Neural cell (in vitro differentiated cells): ENCODE measurements around the gene PRG2. TPM values are rescaled to one million over a fixed set of nuclear protein-coding genes. Genes with fewer than 3 reads are reported as not detected.

ENCODE experiments used
- H2AFZ ChIP-seq: fragments of 200-600, 300-800 bp; sonication (generic), shearing (Covaris generic); 2 replicates; pipeline ENCODE4 v1.6.0; 2014; ENCODE audit warnings: low read depth, mild to moderate bottlenecking, antibody characterized with exemption, low read length, moderate library complexity
- H3F3A ChIP-seq: fragments of 200-600 bp; shearing (Covaris generic); 2 replicates; pipeline ENCODE4 v1.6.1; 2016; ENCODE audit warnings: mild to moderate bottlenecking, moderate library complexity, mixed read lengths, antibody characterized with exemption, low read length; ENCODE audit not compliant: insufficient read depth, poor library complexity, severe bottlenecking
- H3K27ac ChIP-seq: fragments of 200-600, 300-800 bp; sonication (generic), shearing (Covaris generic); 2 replicates; pipeline ENCODE4 v1.5.1; 2014; ENCODE audit warnings: mild to moderate bottlenecking, low read length, moderate library complexity
- H3K27me3 ChIP-seq: fragments of 300-800, 200-600 bp; sonication (generic), shearing (Covaris generic); 2 replicates; pipeline ENCODE4 v1.6.0; 2014; ENCODE audit warnings: mild to moderate bottlenecking, low read depth, low read length, moderate library complexity; ENCODE audit not compliant: insufficient read depth
- H3K36me3 ChIP-seq: fragments of 300-800, 200-600 bp; sonication (generic), shearing (Covaris generic); 2 replicates; pipeline ENCODE4 v1.5.1; 2014; ENCODE audit warnings: mild to moderate bottlenecking, antibody characterized with exemption, low read length, moderate library complexity; ENCODE audit not compliant: insufficient read depth
- H3K4me2 ChIP-seq: fragments of 300-800, 200-600 bp; sonication (generic), shearing (Covaris generic); 2 replicates; pipeline ENCODE4 v1.6.0; 2014; ENCODE audit warnings: mild to moderate bottlenecking, low read length
- H3K4me3 ChIP-seq: fragments of 300-800, 200-600 bp; sonication (generic), shearing (Covaris generic); 2 replicates; pipeline ENCODE4 v1.5.1; 2014; ENCODE audit warnings: mild to moderate bottlenecking, low read length, moderate library complexity
- H3K79me2 ChIP-seq: fragments of 200-600 bp; shearing (Covaris generic); replicated peaks from 2 replicates; pipeline ENCODE4 v1.6.0; 2014; ENCODE audit warnings: mild to moderate bottlenecking, low read length, moderate library complexity; ENCODE audit not compliant: insufficient read depth
- H3K9ac ChIP-seq: fragments of 300-800, 200-600 bp; sonication (generic), shearing (Covaris generic); 2 replicates; pipeline ENCODE4 v1.6.1; 2016; ENCODE audit warnings: mild to moderate bottlenecking, low read length, mixed read lengths
- H3K9me2 ChIP-seq: fragments of 200-600 bp; shearing (Covaris generic); 2 replicates; pipeline ENCODE4 v1.6.1; 2016; ENCODE audit warnings: mild to moderate bottlenecking, low read length, mixed read lengths; ENCODE audit not compliant: insufficient read depth
- H3K9me3 ChIP-seq: fragments of 200-600, 300-800 bp; sonication (generic), shearing (Covaris generic); 2 replicates; pipeline ENCODE4 v1.6.1; 2016; ENCODE audit warnings: mild to moderate bottlenecking, mixed run types, low read length, moderate library complexity, mixed read lengths
- H4K20me1 ChIP-seq: fragments of 200-600 bp; shearing (Covaris generic); 2 replicates; pipeline ENCODE4 v1.6.1; 2016; ENCODE audit warnings: mild to moderate bottlenecking, mixed run types; ENCODE audit not compliant: insufficient read depth
- EP300 ChIP-seq: fragments of 450-650 bp; conservative IDR thresholded peaks from 2 replicates; pipeline ENCODE4 v1.6.1; 2014; ENCODE audit warnings: antibody characterized with exemption, mild to moderate bottlenecking, moderate library complexity; ENCODE audit not compliant: poor library complexity, severe bottlenecking
- MXI1 ChIP-seq: fragments of 450-650 bp; conservative IDR thresholded peaks from 2 replicates; pipeline ENCODE4 v1.6.1; 2014; ENCODE audit warnings: antibody characterized with exemption, mild to moderate bottlenecking; ENCODE audit not compliant: poor library complexity, severe bottlenecking
- POLR2AphosphoS5 ChIP-seq: IDR thresholded peaks from 2 replicates; pipeline ENCODE4 v1.6.1; 2012
- RAD21 ChIP-seq: fragments of 450-650 bp; conservative IDR thresholded peaks from 2 replicates; pipeline ENCODE4 v1.6.1; 2014; ENCODE audit warnings: antibody characterized with exemption, mild to moderate bottlenecking, moderate library complexity
- SMC3 ChIP-seq: fragments of 450-650 bp; conservative IDR thresholded peaks from 2 replicates; pipeline ENCODE4 v1.6.1; 2014; ENCODE audit warnings: antibody characterized with exemption, mild to moderate bottlenecking, moderate library complexity; ENCODE audit not compliant: poor library complexity
- TAF1 ChIP-seq: IDR thresholded peaks from 2 replicates; pipeline ENCODE4 v1.6.1; 2012; ENCODE audit warnings: low read depth
- polyA plus RNA-seq: library from polyadenylated mRNA; depleted of rRNA; stranded (reverse); fragments of >200 nt; gene quantifications from 2 replicates; pipeline ENCODE4 v1.2.3, GENCODE V29; 2014
- TF ChIP-seq, protein P1 (sequence below): IDR thresholded peaks from 2 replicates; pipeline ENCODE4 v1.6.1; 2012; ENCODE audit warnings: borderline replicate concordance

The PRG2 gene
- polyA plus RNA-seq, 1 donor from 2014 or later, result not detected

GRCh38 chr11:57429946-57430345, 39.5 kb upstream of the PRG2 start:
- no peak overlapping the region for H3K4me2 ChIP-seq

DNA sequence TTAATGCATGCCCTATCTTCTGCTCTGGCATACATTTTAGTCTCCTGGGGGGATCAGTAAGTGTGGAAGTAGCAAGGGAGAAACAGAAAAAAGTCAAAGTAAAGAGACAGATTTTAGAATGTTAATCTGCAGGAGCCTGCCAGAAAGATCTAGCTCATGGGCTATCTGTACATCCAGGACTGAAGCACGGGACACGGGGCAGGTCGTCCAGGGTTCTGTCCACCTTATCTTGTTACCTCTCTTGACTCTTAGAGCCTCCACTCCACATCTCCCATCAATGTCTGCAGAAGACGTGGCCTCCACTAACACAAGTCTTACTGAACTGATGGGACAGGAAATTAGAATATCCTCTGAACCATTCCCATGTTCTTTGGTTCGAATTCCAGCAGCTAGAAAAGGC, 38.2 kb upstream of the PRG2 start:
- H2AFZ ChIP-seq, result no peak overlapping the region
- no peaks in the 10 kb centered on the region for H3K36me3 ChIP-seq
- no peak overlapping the region for H3K9ac ChIP-seq
- H3K79me2 ChIP-seq, result no peaks in the 10 kb centered on the region
- no peak overlapping the region for H3K4me3 ChIP-seq
- H4K20me1 ChIP-seq, result no peaks in the 10 kb centered on the region
- TF ChIP-seq TAF1, result no peak
- H3F3A ChIP-seq, result no peaks in the 10 kb centered on the region
- H3K27ac ChIP-seq, result no peak overlapping the region
- no peaks in the 10 kb centered on the region for H3K9me2 ChIP-seq
- H3K9me3 ChIP-seq, result no peaks in the 10 kb centered on the region
- H3K4me2 ChIP-seq, result no peak overlapping the region
- peaks cover 4% of the 10 kb centered on the region for H3K27me3 ChIP-seq

More at GRCh38 chr11:57429946-57430345, 39.5 kb upstream of the PRG2 start:
- Histone ChIP-seq H3K27me3 (peaks cover 4% of the 10 kb centered on the region), H2AFZ (no peak overlapping the region), H3F3A (no peaks in the 10 kb centered on the region), H3K9ac (no peak overlapping the region), H3K36me3 (no peaks in the 10 kb centered on the region), H3K27ac (no peak overlapping the region), H4K20me1 (no peaks in the 10 kb centered on the region), H3K9me2 (no peaks in the 10 kb centered on the region), H3K79me2 (no peaks in the 10 kb centered on the region), H3K9me3 (no peaks in the 10 kb centered on the region), H3K4me3 (no peak overlapping the region)
- TF ChIP-seq TAF1, result no peak
- no peak for TF ChIP-seq MXI1
- TF ChIP-seq EP300, result no peak
- no peak for TF ChIP-seq POLR2AphosphoS5
- TF ChIP-seq, protein P1, sequence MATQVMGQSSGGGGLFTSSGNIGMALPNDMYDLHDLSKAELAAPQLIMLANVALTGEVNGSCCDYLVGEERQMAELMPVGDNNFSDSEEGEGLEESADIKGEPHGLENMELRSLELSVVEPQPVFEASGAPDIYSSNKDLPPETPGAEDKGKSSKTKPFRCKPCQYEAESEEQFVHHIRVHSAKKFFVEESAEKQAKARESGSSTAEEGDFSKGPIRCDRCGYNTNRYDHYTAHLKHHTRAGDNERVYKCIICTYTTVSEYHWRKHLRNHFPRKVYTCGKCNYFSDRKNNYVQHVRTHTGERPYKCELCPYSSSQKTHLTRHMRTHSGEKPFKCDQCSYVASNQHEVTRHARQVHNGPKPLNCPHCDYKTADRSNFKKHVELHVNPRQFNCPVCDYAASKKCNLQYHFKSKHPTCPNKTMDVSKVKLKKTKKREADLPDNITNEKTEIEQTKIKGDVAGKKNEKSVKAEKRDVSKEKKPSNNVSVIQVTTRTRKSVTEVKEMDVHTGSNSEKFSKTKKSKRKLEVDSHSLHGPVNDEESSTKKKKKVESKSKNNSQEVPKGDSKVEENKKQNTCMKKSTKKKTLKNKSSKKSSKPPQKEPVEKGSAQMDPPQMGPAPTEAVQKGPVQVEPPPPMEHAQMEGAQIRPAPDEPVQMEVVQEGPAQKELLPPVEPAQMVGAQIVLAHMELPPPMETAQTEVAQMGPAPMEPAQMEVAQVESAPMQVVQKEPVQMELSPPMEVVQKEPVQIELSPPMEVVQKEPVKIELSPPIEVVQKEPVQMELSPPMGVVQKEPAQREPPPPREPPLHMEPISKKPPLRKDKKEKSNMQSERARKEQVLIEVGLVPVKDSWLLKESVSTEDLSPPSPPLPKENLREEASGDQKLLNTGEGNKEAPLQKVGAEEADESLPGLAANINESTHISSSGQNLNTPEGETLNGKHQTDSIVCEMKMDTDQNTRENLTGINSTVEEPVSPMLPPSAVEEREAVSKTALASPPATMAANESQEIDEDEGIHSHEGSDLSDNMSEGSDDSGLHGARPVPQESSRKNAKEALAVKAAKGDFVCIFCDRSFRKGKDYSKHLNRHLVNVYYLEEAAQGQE, result no peak

GRCh38 chr11:57427727-57428082, 37.3 kb upstream of the PRG2 start:
- H3K4me3 ChIP-seq, result no peak overlapping the region
- no peaks in the 10 kb centered on the region for H3K79me2 ChIP-seq
- H3K4me2 ChIP-seq, result no peak overlapping the region
- H4K20me1 ChIP-seq, result no peaks in the 10 kb centered on the region
- H3K36me3 ChIP-seq, result no peaks in the 10 kb centered on the region
- no peaks in the 10 kb centered on the region for H3F3A ChIP-seq
- H3K9me3 ChIP-seq, result no peaks in the 10 kb centered on the region
- no peaks in the 10 kb centered on the region for H3K9me2 ChIP-seq
- peaks cover 4% of the 10 kb centered on the region for H3K27me3 ChIP-seq
- H2AFZ ChIP-seq, result no peak overlapping the region
- H3K9ac ChIP-seq, result no peak overlapping the region
- H3K27ac ChIP-seq, result no peak overlapping the region
- TF ChIP-seq SMC3 (no peak), EP300 (no peak), MXI1 (no peak), TAF1 (no peak), RAD21 (no peak)
- TF ChIP-seq, protein P1, result no peak
